Stimulated activated CD4-positive, alpha-beta T cell treated with anti-CD3 and anti-CD28 coated beads, Interleukin-4, amount 100 ng/mL, for 24 hours (primary cell): ENCODE results near the gene PLPPR4.
"Not testable (repeated sequence)": the region's sequence is repeated elsewhere in the genome, so short reads cannot be mapped to it uniquely, and the experiment has no call there.

ENCODE experiments used
- DNase-seq: peaks from one replicate; pipeline ENCODE4 v3.0.0-alpha.2; 2020

The PLPPR4 gene

GRCh38 chr1:99270646-99271045 lies 6.4 kb downstream of the PLPPR4 start:
- DNase-seq, result no peak

GRCh38 chr1:99271249-99271648 lies 7.0 kb downstream of the PLPPR4 start:
- DNase-seq, result no peak

- no peak for DNase-seq
Observed at GRCh38 chr1:99277066-99277465, 12.8 kb downstream of the PLPPR4 start.

- no peak for DNase-seq
Observed at GRCh38 chr1:99279525-99279924, 15.2 kb downstream of the PLPPR4 start.

GRCh38 chr1:99281105-99281504 lies 16.8 kb downstream of the PLPPR4 start:
- no peak for DNase-seq

- no peak for DNase-seq
Observed at GRCh38 chr1:99282536-99282935, 18.2 kb downstream of the PLPPR4 start.

GRCh38 chr1:99283521-99283920 lies 19.2 kb downstream of the PLPPR4 start:
- not testable (repeated sequence) for DNase-seq

GRCh38 chr1:99292886-99293285 lies 28.6 kb downstream of the PLPPR4 start:
- DNase-seq, result no peak

- DNase-seq, result no peak
Observed at GRCh38 chr1:99297923-99298322, 33.6 kb downstream of the PLPPR4 start.

- DNase-seq, result no peak
Observed at GRCh38 chr1:99304725-99305282, 40.5 kb downstream of the PLPPR4 start.

- DNase-seq, result no peak
Observed at GRCh38 chr1:99305626-99306025, 41.3 kb downstream of the PLPPR4 start.

- no peak for DNase-seq
Observed at GRCh38 chr1:99306056-99306455, 41.8 kb downstream of the PLPPR4 start.

GRCh38 chr1:99306644-99307043 lies 42.4 kb downstream of the PLPPR4 start:
- DNase-seq, result no peak

GRCh38 chr1:99315305-99315704 lies 51.0 kb downstream of the PLPPR4 start:
- no peak for DNase-seq

- DNase-seq, result no peak
Observed at GRCh38 chr1:99326215-99326949, 62.1 kb downstream of the PLPPR4 start.

GRCh38 chr1:99327357-99327756 lies 63.1 kb downstream of the PLPPR4 start:
- no peak for DNase-seq

- no peak for DNase-seq
Observed at GRCh38 chr1:99328171-99328570, 63.9 kb downstream of the PLPPR4 start.

GRCh38 chr1:99331083-99331482 lies 66.8 kb downstream of the PLPPR4 start:
- no peak for DNase-seq

- no peak for DNase-seq
Observed at GRCh38 chr1:99331636-99332035, 67.3 kb downstream of the PLPPR4 start.

- no peak for DNase-seq
Observed at GRCh38 chr1:99332561-99332960, 68.3 kb downstream of the PLPPR4 start.

- no peak for DNase-seq
Observed at GRCh38 chr1:99334991-99335390, 70.7 kb downstream of the PLPPR4 start.

- DNase-seq, result no peak
Observed at GRCh38 chr1:99347041-99347684, 82.9 kb downstream of the PLPPR4 start.

- DNase-seq, result no peak
Observed at GRCh38 chr1:99348397-99349132, 84.3 kb downstream of the PLPPR4 start.

- no peak for DNase-seq
Observed at GRCh38 chr1:99352821-99353220, 88.5 kb downstream of the PLPPR4 start.
